Smooth muscle cell (in vitro differentiated cells): ENCODE measurements around the gene TSBP1. TPM values are rescaled to one million over a fixed set of nuclear protein-coding genes. Genes with fewer than 3 reads are reported as not detected.

Source experiments
- DNase-seq: peaks from one replicate; lab custom pipeline; 2025; ENCODE audit not compliant: unreplicated experiment; lab: John Stamatoyannopoulos, UW
- H2AFZ ChIP-seq: fragments of 200-600 bp; sonication (generic); 2 replicates; pipeline ENCODE4 v1.6.0; 2016; ENCODE audit warnings: antibody characterized with exemption, low read depth, mild to moderate bottlenecking
- H3F3A ChIP-seq: fragments of 200-600 bp; sonication (generic); 2 replicates; pipeline ENCODE4 v1.6.0; 2017; ENCODE audit warnings: antibody characterized with exemption, low read depth
- H3K27ac ChIP-seq: fragments of 200-600 bp; sonication (generic); 2 replicates; pipeline ENCODE4 v1.5.1; 2016; ENCODE audit warnings: low read depth, mild to moderate bottlenecking
- H3K27me3 ChIP-seq: fragments of 200-600 bp; sonication (generic); 2 replicates; pipeline ENCODE4 v1.6.1; 2016; ENCODE audit warnings: low read depth, mild to moderate bottlenecking
- H3K36me3 ChIP-seq: fragments of 200-600 bp; sonication (generic); 2 replicates; pipeline ENCODE4 v1.5.1; 2016; ENCODE audit warnings: low read depth
- H3K4me1 ChIP-seq: fragments of 200-600 bp; sonication (generic); 2 replicates; pipeline ENCODE4 v1.5.1; 2016; ENCODE audit warnings: low read depth
- H3K4me2 ChIP-seq: fragments of 200-600 bp; sonication (generic); 2 replicates; pipeline ENCODE4 v1.6.0; 2016; ENCODE audit warnings: mild to moderate bottlenecking
- H3K4me3 ChIP-seq: fragments of 200-600 bp; sonication (generic); 2 replicates; pipeline ENCODE4 v1.5.1; 2016; ENCODE audit warnings: mild to moderate bottlenecking
- H3K79me2 ChIP-seq: fragments of 200-600 bp; sonication (generic); 2 replicates; pipeline ENCODE4 v1.6.0; 2016; ENCODE audit warnings: low read depth, mild to moderate bottlenecking
- H3K9ac ChIP-seq: fragments of 200-600 bp; sonication (generic); 2 replicates; pipeline ENCODE4 v1.6.0; 2016; ENCODE audit warnings: low read depth
- H3K9me3 ChIP-seq: fragments of 200-600 bp; sonication (generic); replicated peaks from 2 replicates; pipeline ENCODE4 v1.5.1; 2016; ENCODE audit warnings: low read depth
- H4K20me1 ChIP-seq: fragments of 200-600 bp; sonication (generic); 2 replicates; pipeline ENCODE4 v1.6.0; 2016; ENCODE audit warnings: low read depth
- WGBS: methylation state at CpG from one replicate; pipeline ENCODE4 v1.1.7; 2016; ENCODE audit warnings: low lambda C conversion rate; 5-methylcytosine and 5-hydroxymethylcytosine counted together
- polyA plus RNA-seq: library from polyadenylated mRNA; unstranded; fragments of >200 nt; fragmentation: Nextera tagmentation; extraction: Ambion mirVana; gene quantifications from 2 replicates; pipeline ENCODE4 v1.2.1, GENCODE V29; 2016
- total RNA-seq: library from RNA; depleted of rRNA; stranded (reverse); fragments of >200 nt; gene quantifications from 2 replicates; pipeline ENCODE4 v1.2.3, GENCODE V29; 2014
- TF ChIP-seq, protein P1 (sequence below): fragments of 200-600 bp; sonication (generic); IDR thresholded peaks from 2 replicates; pipeline ENCODE4 v1.5.1; 2017; ENCODE audit warnings: borderline replicate concordance, mild to moderate bottlenecking, antibody characterized with exemption; ENCODE audit not compliant: insufficient read depth, poor library complexity, severe bottlenecking

The TSBP1 gene
- total and polyA plus RNA-seq, 2 experiments from 2014 or later = not detected

DNA sequence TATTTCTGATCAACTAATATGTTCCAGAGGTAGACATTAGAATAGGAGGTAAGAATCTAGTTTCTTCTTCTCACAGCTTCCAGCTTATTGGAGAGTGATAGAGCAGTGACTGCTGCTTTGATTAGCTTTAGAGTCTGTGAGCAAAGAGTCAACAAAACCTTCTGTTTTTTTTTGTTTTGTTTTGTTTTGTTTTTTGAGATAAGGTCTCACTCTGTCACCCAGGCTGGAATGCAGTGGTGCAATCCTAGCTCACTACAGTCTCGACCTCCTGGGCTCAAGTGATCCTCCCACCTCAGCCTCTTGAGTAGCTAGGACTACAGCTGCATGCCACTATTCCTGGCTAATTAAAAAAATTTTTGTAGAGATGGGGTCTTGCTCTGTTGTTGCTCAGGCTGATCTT lies 39.3 kb downstream of the TSBP1 start:
- Histone ChIP-seq H3K79me2 (no peaks in the 10 kb centered on the region), H4K20me1 (no peaks in the 10 kb centered on the region), H3K9me3 (no peaks in the 10 kb centered on the region), H3K27me3 (no peaks in the 10 kb centered on the region), H3K4me2 (no peak overlapping the region), H3K4me1 (no peaks in the 10 kb centered on the region), H3F3A (no peaks in the 10 kb centered on the region), H3K36me3 (no peaks in the 10 kb centered on the region), H3K27ac (no peak overlapping the region), H3K4me3 (no peak overlapping the region), H2AFZ (no peak overlapping the region), H3K9ac (no peak overlapping the region)
- WGBS = 44% methylated on average over 1 of the region's 1 CpG
- TF ChIP-seq, protein P1, sequence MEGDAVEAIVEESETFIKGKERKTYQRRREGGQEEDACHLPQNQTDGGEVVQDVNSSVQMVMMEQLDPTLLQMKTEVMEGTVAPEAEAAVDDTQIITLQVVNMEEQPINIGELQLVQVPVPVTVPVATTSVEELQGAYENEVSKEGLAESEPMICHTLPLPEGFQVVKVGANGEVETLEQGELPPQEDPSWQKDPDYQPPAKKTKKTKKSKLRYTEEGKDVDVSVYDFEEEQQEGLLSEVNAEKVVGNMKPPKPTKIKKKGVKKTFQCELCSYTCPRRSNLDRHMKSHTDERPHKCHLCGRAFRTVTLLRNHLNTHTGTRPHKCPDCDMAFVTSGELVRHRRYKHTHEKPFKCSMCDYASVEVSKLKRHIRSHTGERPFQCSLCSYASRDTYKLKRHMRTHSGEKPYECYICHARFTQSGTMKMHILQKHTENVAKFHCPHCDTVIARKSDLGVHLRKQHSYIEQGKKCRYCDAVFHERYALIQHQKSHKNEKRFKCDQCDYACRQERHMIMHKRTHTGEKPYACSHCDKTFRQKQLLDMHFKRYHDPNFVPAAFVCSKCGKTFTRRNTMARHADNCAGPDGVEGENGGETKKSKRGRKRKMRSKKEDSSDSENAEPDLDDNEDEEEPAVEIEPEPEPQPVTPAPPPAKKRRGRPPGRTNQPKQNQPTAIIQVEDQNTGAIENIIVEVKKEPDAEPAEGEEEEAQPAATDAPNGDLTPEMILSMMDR = no peak
- no peak for DNase-seq

DNA sequence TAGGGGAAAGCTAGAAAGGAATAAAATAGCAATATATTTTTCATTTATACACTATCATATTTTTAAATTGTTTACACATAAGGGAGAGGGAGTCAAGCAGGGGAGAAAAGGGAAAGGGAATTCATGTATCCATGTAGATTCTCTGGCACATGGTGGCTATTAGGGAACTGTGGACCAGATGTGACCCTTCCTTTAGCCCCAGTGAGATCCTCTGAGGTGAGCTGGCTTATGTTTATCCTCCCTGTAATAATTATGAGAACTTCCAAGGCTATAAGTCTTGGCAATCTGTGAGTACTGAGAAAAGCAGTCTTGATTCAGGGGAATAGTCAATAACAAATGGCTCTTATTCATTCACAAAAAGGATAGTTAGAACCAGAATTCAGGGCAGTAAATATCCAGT lies 42.6 kb downstream of the TSBP1 start:
- Histone ChIP-seq H3K4me2 (no peak overlapping the region), H2AFZ (no peak overlapping the region), H3K9me3 (no peaks in the 10 kb centered on the region), H3K27ac (no peak overlapping the region), H3K79me2 (no peaks in the 10 kb centered on the region), H3K4me1 (no peaks in the 10 kb centered on the region), H3K36me3 (no peaks in the 10 kb centered on the region), H3K9ac (no peak overlapping the region), H3K4me3 (no peak overlapping the region), H3K27me3 (no peaks in the 10 kb centered on the region), H4K20me1 (no peaks in the 10 kb centered on the region), H3F3A (no peaks in the 10 kb centered on the region)
- TF ChIP-seq, protein P1 = no peak
- no peak for DNase-seq

DNA sequence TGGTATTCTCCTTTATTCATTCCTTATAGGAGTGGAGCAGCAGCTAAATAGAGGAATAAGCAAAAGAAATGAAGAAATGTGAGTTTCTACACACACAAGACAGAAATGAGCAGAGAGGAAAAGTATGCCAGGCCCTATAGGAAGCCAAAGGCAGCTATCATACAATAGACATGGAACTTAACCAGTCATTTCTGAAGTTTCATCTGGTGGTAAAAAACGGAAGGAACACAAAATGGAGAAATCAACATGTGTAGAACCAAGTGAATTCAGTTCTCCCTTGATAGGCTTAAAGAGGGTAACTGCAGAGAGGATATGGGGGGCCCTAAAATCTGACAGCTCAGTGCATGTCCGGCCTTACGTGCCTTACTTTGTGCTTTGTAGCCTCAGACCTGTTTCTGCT lies 44.6 kb downstream of the TSBP1 start:
- H3K27ac ChIP-seq = no peak overlapping the region
- no peak overlapping the region for H3K4me2 ChIP-seq
- no peaks in the 10 kb centered on the region for H3K9me3 ChIP-seq
- no peaks in the 10 kb centered on the region for H3F3A ChIP-seq
- TF ChIP-seq, protein P1 = no peak
- no peaks in the 10 kb centered on the region for H3K4me1 ChIP-seq
- no peaks in the 10 kb centered on the region for H3K36me3 ChIP-seq
- H3K27me3 ChIP-seq = no peaks in the 10 kb centered on the region
- H3K79me2 ChIP-seq = no peaks in the 10 kb centered on the region
- no peak for DNase-seq
- no peaks in the 10 kb centered on the region for H4K20me1 ChIP-seq
- WGBS = 90% methylated on average over 3 of the region's 3 CpGs
- no peak overlapping the region for H2AFZ ChIP-seq
- H3K9ac ChIP-seq = no peak overlapping the region
- no peak overlapping the region for H3K4me3 ChIP-seq

DNA sequence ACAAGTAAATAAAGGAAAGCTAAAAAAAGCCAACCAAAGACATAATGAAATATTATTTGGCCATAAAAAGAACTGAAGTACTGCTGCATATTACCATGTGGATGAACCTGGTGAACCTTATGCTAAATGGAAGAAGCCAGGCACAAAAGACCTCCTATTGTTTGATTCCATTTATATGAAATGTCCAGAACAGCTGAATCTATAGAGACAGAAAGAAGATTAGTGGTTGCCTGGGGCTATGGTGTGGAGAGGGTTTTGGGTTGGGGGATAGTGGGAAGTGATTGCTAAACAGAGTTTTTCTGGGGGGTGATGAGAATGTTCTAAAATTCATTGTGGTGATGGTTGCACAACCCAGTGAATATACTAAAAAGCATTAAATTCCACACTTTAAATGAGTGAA lies 53.2 kb downstream of the TSBP1 start:
- H3K9ac ChIP-seq = no peak overlapping the region
- no peak overlapping the region for H3K4me2 ChIP-seq
- H3K4me1 ChIP-seq = no peaks in the 10 kb centered on the region
- H3K79me2 ChIP-seq = no peaks in the 10 kb centered on the region
- no peak for DNase-seq
- no peaks in the 10 kb centered on the region for H4K20me1 ChIP-seq
- no peaks in the 10 kb centered on the region for H3F3A ChIP-seq
- H3K27ac ChIP-seq = no peak overlapping the region
- TF ChIP-seq, protein P1 = no peak
- H3K36me3 ChIP-seq = no peaks in the 10 kb centered on the region
- no peak overlapping the region for H3K4me3 ChIP-seq
- H2AFZ ChIP-seq = no peak overlapping the region
- no peaks in the 10 kb centered on the region for H3K27me3 ChIP-seq
- no peaks in the 10 kb centered on the region for H3K9me3 ChIP-seq
